Stimulated activated naive CD4-positive, alpha-beta T cell (primary cell): Measurements from ENCODE around the gene PRPF6.
A peak's percentile ranks its signal among the peaks of the same experiment; 100 is the strongest.

Experiments
- DNase-seq, 6 experiments: peaks; one replicate each; lab custom pipeline; 2025; lab: John Stamatoyannopoulos, UW

PRPF6 gene

DNA sequence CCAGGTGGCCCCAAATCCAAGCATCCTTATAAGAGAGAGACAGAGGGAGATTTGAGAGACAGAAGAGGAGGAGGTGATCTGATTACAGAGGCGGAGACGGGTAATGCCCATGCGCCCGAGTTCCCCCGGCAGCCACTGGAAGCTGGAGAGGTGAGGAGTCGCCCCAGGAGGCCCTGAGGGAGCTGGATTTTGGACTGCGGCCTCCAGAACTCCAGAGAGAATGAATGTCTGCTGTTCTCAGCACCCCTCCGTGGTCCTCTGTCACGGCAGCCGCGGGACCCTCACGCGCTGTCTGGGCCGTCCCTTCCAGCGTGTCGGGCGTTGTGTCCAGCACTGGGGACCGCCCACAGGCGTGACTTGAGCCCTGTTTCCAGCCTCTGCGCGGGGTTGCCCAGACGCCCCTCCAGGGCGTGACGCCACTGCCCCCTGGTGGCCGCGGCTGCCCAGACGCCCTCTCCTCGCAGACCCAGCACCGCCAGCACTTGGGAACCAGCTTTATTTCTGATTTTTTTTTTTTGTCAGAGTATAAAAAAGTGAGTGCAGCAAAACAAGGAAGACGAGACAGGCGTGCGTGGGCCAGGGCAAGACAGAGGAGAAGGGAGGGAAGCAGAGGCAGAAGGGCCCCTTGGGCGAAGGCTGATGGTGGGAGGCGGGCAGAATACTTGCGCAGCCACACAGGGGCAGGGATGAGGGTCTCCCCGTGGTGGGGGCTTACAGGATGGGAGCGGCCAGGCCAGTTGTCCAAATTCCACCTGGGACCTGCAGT, 7.1 kb upstream of the PRPF6 start:
- DNase-seq = peak; percentile 40 to 86 (median 74)

DNA sequence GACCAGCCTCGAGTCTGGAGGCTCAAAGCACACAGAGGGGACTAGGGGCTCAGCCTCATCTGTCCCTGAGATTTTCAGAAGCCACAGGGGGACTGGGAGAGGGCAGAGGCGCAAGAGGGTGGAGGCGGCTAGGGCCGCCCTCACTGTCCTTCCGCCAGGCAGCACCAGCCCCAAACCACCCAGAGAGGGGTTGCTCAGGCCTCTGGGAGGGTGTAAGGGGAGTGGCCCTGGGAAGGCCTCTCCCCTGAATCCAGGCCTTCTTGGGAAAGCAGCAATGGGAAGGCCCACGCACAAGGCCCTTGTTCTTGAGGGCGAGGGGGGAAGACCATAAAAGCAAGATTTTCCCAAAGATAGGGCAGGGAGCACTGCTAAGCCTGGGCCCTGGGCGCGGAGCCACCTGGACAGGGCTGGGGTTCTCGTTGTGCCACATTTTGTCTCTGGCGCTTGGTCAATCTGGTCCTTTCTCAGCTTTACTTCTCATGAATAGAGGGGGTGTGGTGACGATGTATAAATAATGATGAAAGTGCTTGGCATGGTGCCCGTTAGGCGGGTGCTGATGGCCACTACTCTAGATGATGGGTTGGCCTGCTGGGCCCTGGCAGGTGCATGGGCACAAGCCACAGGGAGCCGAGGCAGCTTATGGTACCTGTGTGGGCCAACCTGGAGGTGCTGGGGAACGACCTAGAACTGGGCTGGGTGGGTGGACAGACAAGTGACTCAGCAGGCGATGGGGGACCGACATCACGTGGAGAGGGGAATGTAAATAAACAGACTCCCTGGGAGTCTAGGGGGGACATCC, 6.3 kb upstream of the PRPF6 start:
- DNase-seq = no peak

DNA sequence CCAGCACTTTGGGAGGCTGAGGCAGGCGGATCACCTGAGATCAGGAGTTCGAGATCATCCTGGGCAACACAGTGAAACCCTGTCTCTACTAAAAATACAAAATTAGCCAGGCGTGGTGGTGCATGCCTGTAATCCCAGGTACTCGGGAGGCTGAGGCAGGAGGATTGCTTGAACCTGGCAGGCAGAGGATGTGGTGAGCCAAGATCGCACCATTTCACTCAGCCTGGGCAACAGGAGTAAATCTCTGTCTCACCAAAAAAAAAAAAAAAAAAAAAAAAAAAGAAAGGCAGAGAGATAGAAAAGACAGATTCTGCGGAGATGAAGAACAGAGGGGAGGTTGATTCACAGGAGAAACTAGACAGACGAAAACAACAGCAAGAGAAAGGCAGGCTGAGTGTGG, 4.4 kb upstream of the PRPF6 start:
- peak in 1 of 6 experiments; percentile 23 for DNase-seq

DNA sequence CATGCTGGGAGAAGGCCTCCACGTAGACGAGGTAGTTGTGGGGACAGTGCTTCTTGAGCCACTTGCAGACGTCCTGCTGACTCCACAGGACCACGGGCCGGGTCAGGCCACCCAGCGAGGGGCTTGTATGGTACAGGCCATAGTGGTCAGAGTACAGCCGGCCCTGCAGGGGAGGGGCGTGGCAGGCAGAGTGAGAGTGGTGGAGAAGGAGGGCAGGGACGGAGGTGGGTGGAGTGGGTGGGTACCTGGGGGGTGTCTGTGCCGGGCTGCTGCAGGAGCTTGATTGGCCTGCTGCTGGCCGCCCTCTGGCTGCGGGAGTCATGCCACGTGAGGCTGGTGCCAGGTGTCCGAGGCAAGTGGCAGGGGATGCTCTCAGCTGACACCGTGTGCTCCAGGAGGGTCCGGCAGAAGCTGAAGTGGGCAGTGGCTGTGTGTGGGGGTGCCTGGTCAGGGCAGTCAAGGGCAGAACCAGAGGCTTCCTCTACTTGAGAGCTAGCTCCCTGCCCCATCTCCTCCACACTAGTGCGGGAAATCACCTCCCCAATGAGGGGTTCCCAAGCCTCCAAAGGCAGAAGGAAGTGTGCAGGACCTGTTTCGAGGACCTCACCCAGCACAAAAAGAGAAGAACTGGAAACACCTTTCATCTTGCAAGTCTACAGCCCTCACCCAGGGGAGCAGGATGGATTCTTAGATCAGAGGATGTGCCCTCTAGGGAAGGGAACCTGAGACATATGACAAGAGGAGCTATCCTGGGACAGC, 3.8 kb upstream of the PRPF6 start:
- DNase-seq = no peak

- DNase-seq = peak in 1 of 6 experiments; percentile 26
These were observed 3.1 kb upstream of the PRPF6 start for GRCh38 chr20:63977739-63978276.

- DNase-seq = peak in 5 of 6 experiments; percentile 25 to 49 (median 30)
These were observed 2.4 kb upstream of the PRPF6 start for GRCh38 chr20:63978319-63979228.

- no peak for DNase-seq
These were observed 1.7 kb upstream of the PRPF6 start for GRCh38 chr20:63979229-63979556.

DNA sequence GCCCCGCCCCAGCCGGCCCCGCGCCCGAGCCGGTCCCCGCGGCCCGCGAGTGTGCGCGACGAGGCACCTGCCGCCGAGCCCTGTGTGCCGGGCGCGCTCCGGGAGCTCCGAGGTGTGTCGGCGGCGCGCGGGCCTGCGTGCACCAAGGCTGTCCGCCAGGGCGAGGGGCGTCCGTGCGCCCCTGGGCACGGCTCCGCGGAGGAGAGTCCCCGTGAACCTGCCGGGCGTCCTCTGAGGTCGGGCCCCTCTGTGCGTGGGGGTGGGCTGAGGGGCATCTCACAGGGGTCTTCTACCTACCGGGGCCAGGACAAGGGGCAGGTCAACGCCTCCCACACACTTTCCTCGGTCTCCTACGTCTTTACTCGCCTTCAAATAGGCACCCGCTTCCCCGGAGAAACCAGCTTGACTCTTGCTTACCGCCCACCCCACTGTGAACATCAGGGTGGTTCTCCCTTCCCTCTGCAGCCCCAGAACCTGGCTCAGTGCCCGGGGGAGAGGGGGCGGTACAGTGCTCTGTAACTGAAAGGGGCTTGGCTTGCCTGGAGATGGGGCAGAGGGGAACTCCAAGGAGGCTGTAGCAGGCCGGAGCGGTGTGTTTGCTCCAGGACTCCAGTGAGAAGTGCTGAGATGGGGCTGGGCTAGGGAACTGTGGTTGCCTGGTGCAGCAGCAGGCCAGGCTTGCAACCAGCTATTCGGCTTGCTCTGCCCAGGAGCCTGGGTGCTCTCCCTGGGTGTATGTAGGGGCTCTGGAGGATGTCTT, 1.2 kb upstream of the PRPF6 start, which contains the start of gene SAMD10:
TSS of gene SAMD10 (minus strand) at position 86 of the 760 bp plus-strand sequence. CDS start 175 bp downstream, outside the sequence.
- DNase-seq = peak; percentile 24 to 79 (median 66)

DNA sequence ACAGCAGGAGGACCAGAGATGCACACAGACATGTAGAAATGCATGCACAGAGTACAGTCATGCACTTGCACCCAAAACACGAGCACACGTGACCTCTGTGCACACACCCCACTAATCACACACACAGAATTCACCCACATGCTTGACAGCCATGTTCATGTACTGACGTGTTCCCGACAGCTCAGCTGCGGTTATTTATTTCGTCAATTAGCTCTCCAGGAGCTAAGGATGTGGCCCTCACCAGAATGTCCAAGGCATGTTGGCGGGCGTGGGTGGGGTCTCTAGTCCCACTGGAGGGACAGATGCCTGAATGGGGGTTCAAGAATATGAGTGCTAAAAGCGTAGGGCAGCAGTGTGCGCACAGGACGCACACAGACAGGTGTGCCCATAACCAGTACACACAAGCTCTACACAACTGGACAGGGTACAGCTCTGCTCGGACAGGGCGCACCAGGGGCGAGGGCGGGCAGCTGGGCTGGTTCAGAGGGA, 571 bp upstream of the PRPF6 start:
- peak in 3 of 6 experiments; percentile 54 to 66 (median 57) for DNase-seq

DNA sequence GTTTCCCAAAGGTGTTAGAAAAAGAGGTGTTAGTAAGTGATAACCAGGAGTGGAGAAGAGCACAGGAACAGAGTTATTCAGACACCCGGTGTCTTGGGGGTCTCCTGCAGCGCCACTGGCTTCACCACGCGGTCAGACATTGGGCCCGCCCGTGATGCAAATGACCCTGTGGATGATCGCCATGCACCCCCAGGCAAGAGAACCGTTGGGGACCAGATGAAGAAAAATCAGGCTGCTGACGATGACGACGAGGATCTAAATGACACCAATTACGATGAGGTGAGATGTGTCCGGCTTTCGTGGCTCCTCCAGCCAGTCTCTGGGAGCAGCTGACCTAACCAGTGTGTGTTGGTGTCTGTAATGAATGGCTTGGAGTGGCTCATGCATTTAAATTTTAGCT, 2.0 kb downstream of the PRPF6 start:
- no peak for DNase-seq

DNA sequence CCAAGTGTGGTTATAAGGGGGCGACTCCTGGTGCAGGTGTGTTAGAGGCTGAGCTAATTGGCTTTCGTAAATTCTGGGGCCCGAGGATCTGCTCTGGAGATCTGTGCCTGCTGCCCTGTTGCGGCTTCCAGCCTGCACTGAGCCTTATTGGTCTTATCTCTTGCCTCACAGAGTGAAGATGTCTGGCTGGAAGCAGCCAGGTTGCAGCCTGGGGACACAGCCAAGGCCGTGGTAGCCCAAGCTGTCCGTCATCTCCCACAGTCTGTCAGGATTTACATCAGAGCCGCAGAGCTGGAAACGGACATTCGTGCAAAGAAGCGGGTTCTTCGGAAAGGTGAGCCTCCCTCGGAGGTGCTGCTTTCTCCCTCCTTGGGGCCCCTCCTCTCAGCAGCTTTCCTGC, 20.0 kb downstream of the PRPF6 start:
- DNase-seq = no peak

GRCh38 chr20:64001607-64002011, 20.7 kb downstream of the PRPF6 start:
- DNase-seq = no peak

- DNase-seq = no peak
These were observed 23.2 kb downstream of the PRPF6 start for GRCh38 chr20:64003960-64004725.

GRCh38 chr20:64005394-64005793, 24.5 kb downstream of the PRPF6 start:
- DNase-seq = no peak

- DNase-seq = no peak
These were observed 25.6 kb downstream of the PRPF6 start for GRCh38 chr20:64006490-64006889.

DNA sequence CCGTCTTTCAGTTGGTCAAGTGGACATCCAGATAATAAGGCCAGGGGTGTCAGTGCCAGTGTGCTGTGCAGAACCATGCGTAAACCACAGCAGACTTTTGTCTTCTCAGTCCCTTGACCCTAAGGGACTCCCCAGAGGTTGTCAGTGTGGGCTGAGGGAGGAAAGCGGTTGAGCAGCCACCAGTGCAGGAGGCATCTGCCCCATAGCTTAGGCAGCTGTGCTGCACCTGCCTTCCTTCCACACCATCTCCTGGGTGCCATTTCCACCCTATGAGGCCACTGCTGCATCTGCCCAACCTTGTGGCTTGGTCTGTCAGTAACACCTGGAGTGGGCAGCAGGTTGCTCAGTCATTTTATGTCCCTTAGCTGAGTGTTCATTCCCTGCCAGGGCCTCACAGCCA, 26.0 kb downstream of the PRPF6 start:
- DNase-seq = no peak

GRCh38 chr20:64009811-64010387, 29.0 kb downstream of the PRPF6 start:
- no peak for DNase-seq

GRCh38 chr20:64010711-64011237, 29.8 kb downstream of the PRPF6 start:
- no peak for DNase-seq

DNA sequence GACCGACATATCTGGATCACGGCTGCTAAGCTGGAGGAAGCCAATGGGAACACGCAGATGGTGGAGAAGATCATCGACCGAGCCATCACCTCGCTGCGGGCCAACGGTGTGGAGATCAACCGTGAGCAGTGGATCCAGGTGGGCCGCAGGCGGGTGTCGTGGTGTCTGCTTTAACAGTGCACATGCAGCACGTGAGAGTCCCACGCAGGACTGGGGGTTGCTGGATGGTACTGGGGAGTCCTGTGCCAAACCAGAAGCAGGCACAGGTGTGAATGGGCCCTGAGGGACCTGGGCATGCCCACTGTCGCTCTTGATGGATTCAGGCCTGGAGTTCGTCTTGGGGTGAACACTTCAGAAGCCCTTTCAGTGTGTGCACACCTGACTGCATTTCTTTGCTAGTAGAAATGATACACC, 30.4 kb downstream of the PRPF6 start:
- no peak for DNase-seq
